Mesodermal cell (in vitro differentiated cells): Measurements from ENCODE around the gene LYL1.

Source experiments
- H3K27ac ChIP-seq: 2 replicates; pipeline ENCODE4 v1.7.0; 2013; ENCODE audit warnings: mild to moderate bottlenecking, low read depth, low read length, moderate library complexity; ENCODE audit not compliant: severe bottlenecking
- H3K36me3 ChIP-seq: 2 replicates; pipeline ENCODE4 v1.7.1; 2013; ENCODE audit warnings: mild to moderate bottlenecking, low read length, moderate library complexity; ENCODE audit not compliant: control insufficient read depth, insufficient read depth
- H3K4me1 ChIP-seq: one replicate; pipeline ENCODE4 v1.7.1; 2013; ENCODE audit warnings: mild to moderate bottlenecking, low read length; ENCODE audit not compliant: insufficient read depth, control insufficient read depth, poor library complexity, severe bottlenecking
- H3K4me3 ChIP-seq: 2 replicates; pipeline ENCODE4 v1.7.0; 2013; ENCODE audit warnings: low read length, control low read depth, mild to moderate bottlenecking; ENCODE audit not compliant: insufficient read depth, poor library complexity, severe bottlenecking; ENCODE audit errors: extremely low read depth
- H3K9me3 ChIP-seq: 2 replicates; pipeline ENCODE4 v1.7.1; 2013; ENCODE audit warnings: mild to moderate bottlenecking, low read length, moderate library complexity; ENCODE audit not compliant: control insufficient read depth
- WGBS, 2 experiments: methylation state at CpG; one replicate each; pipeline ENCODE4 v1.1.5; 2013; ENCODE audit warnings: missing lambda C conversion rate in 2 of 2; ENCODE audit not compliant: insufficient coverage in 2 of 2; 5-methylcytosine and 5-hydroxymethylcytosine counted together

Gene LYL1

GRCh38 chr19:13117772-13118423, 15.2 kb upstream of the LYL1 start, which contains the start of gene NACC1:
TSS of gene NACC1 (plus strand) at chr19:13118264. CDS start at chr19:13135208, 16,944 bp downstream.
- WGBS, 2 experiments = 10 to 11% methylated on average over 36 to 44 of the region's 65 CpGs
- Histone ChIP-seq H3K27ac (peak within 1 kb of the TSS; percentile 57), H3K4me3 (peak within 1 kb of the TSS; percentile 94), H3K36me3 (peaks cover 48% of the 10 kb centered on the region), H3K9me3 (no peaks in the 10 kb centered on the region), H3K4me1 (peaks cover 28% of the 10 kb centered on the region)

- Histone ChIP-seq H3K9me3 (no peaks in the 10 kb centered on the region), H3K4me3 (peak overlapping the region; percentile 94), H3K27ac (no peak overlapping the region), H3K4me1 (peaks cover 25% of the 10 kb centered on the region), H3K36me3 (peaks cover 52% of the 10 kb centered on the region)
- 64 to 72% methylated on average over 15 to 18 of the region's 20 CpGs for WGBS, 2 experiments
Observed at GRCh38 chr19:13117176-13117771, 14.6 kb upstream of the LYL1 start.

DNA sequence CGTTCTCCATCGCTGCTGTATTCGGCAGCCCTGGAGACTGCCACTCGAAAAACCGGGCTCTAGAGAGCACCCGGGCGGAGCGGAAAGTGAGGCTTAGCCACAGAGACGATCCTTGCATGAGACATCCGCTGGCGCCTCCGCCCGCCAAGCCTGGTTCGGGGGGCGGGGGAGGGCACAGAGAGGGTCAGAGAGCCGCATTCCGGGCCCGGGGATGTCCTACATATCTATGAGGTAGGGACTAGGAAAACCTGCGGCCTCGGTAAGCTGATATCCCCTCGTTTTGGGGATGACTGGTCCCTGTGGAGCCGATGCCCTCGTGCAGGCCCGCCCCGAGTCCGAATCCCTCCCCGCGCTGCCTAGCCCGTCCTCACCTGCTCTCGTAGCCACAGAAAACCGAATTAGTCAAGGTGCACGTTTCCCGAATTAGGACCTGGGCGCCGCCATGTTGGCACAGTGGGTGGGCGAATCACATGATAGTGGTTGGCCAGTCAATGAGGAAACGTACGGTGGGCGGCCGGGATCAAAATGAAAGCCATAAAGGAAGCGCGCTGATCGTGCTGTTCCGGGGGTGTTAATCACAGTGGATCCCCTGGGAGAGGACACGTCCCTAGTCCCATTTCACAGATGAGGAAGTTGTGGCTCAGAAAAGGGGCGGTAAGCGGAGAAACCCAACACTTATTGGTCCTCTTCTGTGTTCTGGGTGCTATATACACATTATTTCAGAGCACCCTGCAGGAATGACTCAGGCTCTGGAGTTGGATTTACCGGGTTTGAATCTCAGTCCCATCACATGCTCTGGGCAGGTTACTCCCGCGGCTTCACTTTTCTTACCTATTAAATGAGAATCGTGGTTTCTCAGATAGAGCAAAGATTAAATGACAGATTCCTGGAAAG, 13.9 kb upstream of the LYL1 start, which contains the start of gene TRMT1:
TSS of gene TRMT1 (minus strand) at position 459 of the 894 bp plus-strand sequence. CDS start at position 118, 341 bp downstream.
- WGBS, 2 experiments = 0 to 1% methylated on average over 46 to 47 of the region's 51 CpGs
- Histone ChIP-seq H3K36me3 (peaks cover 47% of the 10 kb centered on the region), H3K4me3 (peak within 1 kb of the TSS; percentile 94), H3K4me1 (peaks cover 25% of the 10 kb centered on the region), H3K9me3 (no peaks in the 10 kb centered on the region), H3K27ac (peak within 1 kb of the TSS; percentile 94)

DNA sequence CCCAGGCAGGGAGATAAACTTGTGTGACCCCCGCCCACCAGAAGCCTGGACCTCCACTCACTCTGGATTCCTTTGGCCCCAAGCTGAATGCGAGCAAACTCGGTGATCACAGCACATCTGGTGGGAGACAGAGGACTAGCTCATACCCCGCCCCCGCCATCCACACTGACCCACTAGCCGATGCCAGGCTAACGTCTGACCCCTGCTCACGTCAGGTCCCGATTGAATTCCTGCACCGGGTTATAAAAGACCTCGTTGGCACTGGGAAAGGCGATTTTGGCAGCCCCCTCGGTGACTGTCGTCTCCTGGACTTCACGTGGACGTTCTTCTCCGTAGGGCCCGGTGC, 13.3 kb upstream of the LYL1 start:
- Histone ChIP-seq H3K4me3 (peak overlapping the region; percentile 94), H3K9me3 (no peaks in the 10 kb centered on the region), H3K27ac (peak overlapping the region; percentile 94), H3K4me1 (peaks cover 25% of the 10 kb centered on the region), H3K36me3 (peaks cover 42% of the 10 kb centered on the region)
- 2% methylated on average over 18 of the region's 18 CpGs for WGBS, 2 experiments

- WGBS, 2 experiments = 89 to 95% methylated on average over 6 to 9 of the region's 10 CpGs
- Histone ChIP-seq H3K4me1 (peaks cover 8% of the 10 kb centered on the region), H3K4me3 (no peak overlapping the region), H3K9me3 (no peaks in the 10 kb centered on the region), H3K27ac (no peak overlapping the region), H3K36me3 (peaks cover 52% of the 10 kb centered on the region)
Observed at GRCh38 chr19:13112555-13112954, 9.9 kb upstream of the LYL1 start.

DNA sequence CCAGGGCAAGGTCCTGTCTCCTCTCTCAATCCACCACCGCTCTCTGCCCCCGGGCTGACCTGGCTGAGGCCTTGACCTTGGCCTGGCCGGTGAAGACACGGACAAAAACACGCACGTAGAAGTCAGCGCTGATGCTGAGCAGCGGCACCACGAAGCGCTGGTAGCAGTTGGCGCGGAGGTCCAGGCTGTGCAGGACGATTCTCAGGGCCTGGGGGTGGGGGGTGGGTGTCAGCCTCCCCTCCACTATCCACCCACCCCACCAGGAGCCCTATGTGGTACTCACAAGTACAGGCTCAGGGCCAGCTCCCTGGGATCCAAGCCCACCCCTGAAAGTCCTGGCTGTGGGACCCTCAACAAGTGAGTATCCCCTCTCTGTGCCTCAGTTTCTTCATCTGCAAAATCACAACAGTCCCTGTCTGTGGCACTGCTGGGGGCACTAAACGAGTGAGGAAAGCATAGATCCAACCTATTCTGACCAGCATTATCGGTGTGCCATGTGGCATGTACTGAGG, 7.5 kb upstream of the LYL1 start:
- 95 to 100% methylated on average over 4 to 5 of the region's 15 CpGs for WGBS, 2 experiments
- H3K36me3 ChIP-seq = peaks cover 61% of the 10 kb centered on the region
- H3K27ac ChIP-seq = no peak overlapping the region
- no peak overlapping the region for H3K4me3 ChIP-seq
- peaks cover 5% of the 10 kb centered on the region for H3K4me1 ChIP-seq
- no peaks in the 10 kb centered on the region for H3K9me3 ChIP-seq

DNA sequence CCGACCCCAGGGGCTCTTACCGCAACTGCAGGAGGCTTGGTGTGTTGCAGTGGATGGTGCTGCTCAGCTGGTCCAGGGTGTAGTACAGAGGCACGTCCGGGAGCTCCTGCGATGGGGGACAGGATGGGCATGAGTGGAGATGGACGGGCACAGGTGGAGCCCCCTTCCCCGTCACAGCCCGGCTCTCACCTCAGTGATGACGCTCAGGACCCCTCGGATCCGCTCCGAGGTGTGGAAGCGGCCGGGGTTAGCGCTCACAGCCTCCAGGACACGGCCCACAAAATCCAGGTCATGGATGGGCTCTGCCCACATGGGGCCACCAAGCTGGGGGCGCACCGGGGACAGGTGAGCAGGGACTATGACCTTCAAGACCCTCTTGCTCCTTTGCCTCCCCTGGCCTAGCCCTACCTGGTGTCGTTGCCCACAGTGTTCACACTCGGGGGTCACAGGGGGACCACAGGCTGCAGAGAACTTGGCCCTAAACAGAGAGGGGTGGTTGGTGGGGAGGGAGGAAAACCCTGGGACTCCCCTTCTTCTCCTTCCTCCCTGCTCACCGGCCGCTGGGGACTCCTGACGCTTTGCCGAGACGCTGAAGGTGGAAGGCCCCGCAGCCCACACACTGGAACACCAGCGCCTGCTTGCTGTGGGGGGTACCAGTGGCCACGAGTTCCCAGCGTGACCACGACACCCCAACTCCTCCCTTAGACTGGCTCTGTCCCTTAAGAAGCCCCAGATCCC, 6.9 kb upstream of the LYL1 start:
- H3K36me3 ChIP-seq = peaks cover 61% of the 10 kb centered on the region
- H3K4me1 ChIP-seq = no peaks in the 10 kb centered on the region
- WGBS, 2 experiments = 93 to 96% methylated on average over 22 to 28 of the region's 30 CpGs
- H3K4me3 ChIP-seq = no peak overlapping the region
- no peaks in the 10 kb centered on the region for H3K9me3 ChIP-seq
- H3K27ac ChIP-seq = no peak overlapping the region

- Histone ChIP-seq H3K36me3 (peaks cover 37% of the 10 kb centered on the region), H3K27ac (no peak overlapping the region), H3K9me3 (no peaks in the 10 kb centered on the region), H3K4me1 (peaks cover 17% of the 10 kb centered on the region), H3K4me3 (no peak overlapping the region)
- WGBS, 2 experiments = 94 to 98% methylated on average over 15 to 19 of the region's 29 CpGs
Observed at GRCh38 chr19:13104848-13105711, 2.4 kb upstream of the LYL1 start.

DNA sequence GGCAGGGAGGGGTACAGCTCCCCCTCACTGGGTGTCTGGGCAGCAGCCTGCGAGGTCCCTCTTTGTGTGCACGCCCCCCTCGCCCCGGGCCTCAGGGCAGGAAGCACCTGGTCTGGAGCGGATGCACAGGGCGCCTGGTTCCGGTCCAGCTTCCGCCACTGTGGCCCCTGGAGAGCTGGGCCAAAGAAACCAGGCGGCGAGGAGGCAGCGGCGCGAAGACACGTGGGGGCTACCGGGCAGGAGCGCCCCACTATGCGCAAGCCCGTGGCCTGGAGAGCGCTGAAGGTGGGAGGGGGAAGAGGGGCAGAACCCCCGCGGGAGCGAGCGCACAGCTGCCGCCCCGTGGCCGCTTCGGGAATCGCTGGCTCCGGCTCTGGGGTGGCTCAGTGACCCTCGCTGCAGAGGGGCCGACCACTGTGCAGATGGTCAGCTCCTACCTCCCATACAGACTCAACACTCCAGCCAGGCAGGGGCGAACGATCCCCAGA, 1.7 kb upstream of the LYL1 start:
- no peaks in the 10 kb centered on the region for H3K9me3 ChIP-seq
- WGBS, 2 experiments = 59 to 61% methylated on average over 26 to 32 of the region's 33 CpGs
- H3K4me1 ChIP-seq = peaks cover 17% of the 10 kb centered on the region
- no peak overlapping the region for H3K4me3 ChIP-seq
- H3K27ac ChIP-seq = no peak overlapping the region
- peaks cover 32% of the 10 kb centered on the region for H3K36me3 ChIP-seq
